Neural cell (in vitro differentiated cells): ENCODE results near the gene SH3PXD2A. TPM values are rescaled to one million over a fixed set of nuclear protein-coding genes. Genes with fewer than 3 reads are reported as not detected.

Experiments
- H2AFZ ChIP-seq: fragments of 200-600, 300-800 bp; sonication (generic), shearing (Covaris generic); 2 replicates; pipeline ENCODE4 v1.6.0; 2014; ENCODE audit warnings: low read depth, mild to moderate bottlenecking, antibody characterized with exemption, low read length, moderate library complexity
- H3F3A ChIP-seq: fragments of 200-600 bp; shearing (Covaris generic); 2 replicates; pipeline ENCODE4 v1.6.1; 2016; ENCODE audit warnings: mild to moderate bottlenecking, moderate library complexity, mixed read lengths, antibody characterized with exemption, low read length; ENCODE audit not compliant: insufficient read depth, poor library complexity, severe bottlenecking
- H3K27ac ChIP-seq: fragments of 200-600, 300-800 bp; sonication (generic), shearing (Covaris generic); 2 replicates; pipeline ENCODE4 v1.5.1; 2014; ENCODE audit warnings: mild to moderate bottlenecking, low read length, moderate library complexity
- H3K27me3 ChIP-seq: fragments of 300-800, 200-600 bp; sonication (generic), shearing (Covaris generic); 2 replicates; pipeline ENCODE4 v1.6.0; 2014; ENCODE audit warnings: mild to moderate bottlenecking, low read depth, low read length, moderate library complexity; ENCODE audit not compliant: insufficient read depth
- H3K36me3 ChIP-seq: fragments of 300-800, 200-600 bp; sonication (generic), shearing (Covaris generic); 2 replicates; pipeline ENCODE4 v1.5.1; 2014; ENCODE audit warnings: mild to moderate bottlenecking, antibody characterized with exemption, low read length, moderate library complexity; ENCODE audit not compliant: insufficient read depth
- H3K4me2 ChIP-seq: fragments of 300-800, 200-600 bp; sonication (generic), shearing (Covaris generic); 2 replicates; pipeline ENCODE4 v1.6.0; 2014; ENCODE audit warnings: mild to moderate bottlenecking, low read length
- H3K4me3 ChIP-seq: fragments of 300-800, 200-600 bp; sonication (generic), shearing (Covaris generic); 2 replicates; pipeline ENCODE4 v1.5.1; 2014; ENCODE audit warnings: mild to moderate bottlenecking, low read length, moderate library complexity
- H3K79me2 ChIP-seq: fragments of 200-600 bp; shearing (Covaris generic); replicated peaks from 2 replicates; pipeline ENCODE4 v1.6.0; 2014; ENCODE audit warnings: mild to moderate bottlenecking, low read length, moderate library complexity; ENCODE audit not compliant: insufficient read depth
- H3K9ac ChIP-seq: fragments of 300-800, 200-600 bp; sonication (generic), shearing (Covaris generic); 2 replicates; pipeline ENCODE4 v1.6.1; 2016; ENCODE audit warnings: mild to moderate bottlenecking, low read length, mixed read lengths
- H3K9me2 ChIP-seq: fragments of 200-600 bp; shearing (Covaris generic); 2 replicates; pipeline ENCODE4 v1.6.1; 2016; ENCODE audit warnings: mild to moderate bottlenecking, low read length, mixed read lengths; ENCODE audit not compliant: insufficient read depth
- H3K9me3 ChIP-seq: fragments of 200-600, 300-800 bp; sonication (generic), shearing (Covaris generic); 2 replicates; pipeline ENCODE4 v1.6.1; 2016; ENCODE audit warnings: mild to moderate bottlenecking, mixed run types, low read length, moderate library complexity, mixed read lengths
- H4K20me1 ChIP-seq: fragments of 200-600 bp; shearing (Covaris generic); 2 replicates; pipeline ENCODE4 v1.6.1; 2016; ENCODE audit warnings: mild to moderate bottlenecking, mixed run types; ENCODE audit not compliant: insufficient read depth
- CTCF ChIP-seq: fragments of 450-650 bp; IDR thresholded peaks from 2 replicates; pipeline ENCODE4 v1.5.1; 2014; ENCODE audit warnings: antibody characterized with exemption, mild to moderate bottlenecking, moderate library complexity; ENCODE audit not compliant: poor library complexity, severe bottlenecking
- EP300 ChIP-seq: fragments of 450-650 bp; conservative IDR thresholded peaks from 2 replicates; pipeline ENCODE4 v1.6.1; 2014; ENCODE audit warnings: antibody characterized with exemption, mild to moderate bottlenecking, moderate library complexity; ENCODE audit not compliant: poor library complexity, severe bottlenecking
- EZH2 ChIP-seq: fragments of 200-600, 300-800 bp; shearing (Covaris generic), sonication (generic); IDR thresholded peaks from 2 replicates; pipeline ENCODE4 v1.6.1; 2014; ENCODE audit warnings: antibody characterized with exemption, low read length, borderline replicate concordance, mild to moderate bottlenecking; ENCODE audit not compliant: insufficient read depth, poor library complexity, severe bottlenecking
- MXI1 ChIP-seq: fragments of 450-650 bp; conservative IDR thresholded peaks from 2 replicates; pipeline ENCODE4 v1.6.1; 2014; ENCODE audit warnings: antibody characterized with exemption, mild to moderate bottlenecking; ENCODE audit not compliant: poor library complexity, severe bottlenecking
- POLR2AphosphoS5 ChIP-seq: IDR thresholded peaks from 2 replicates; pipeline ENCODE4 v1.6.1; 2012
- RAD21 ChIP-seq: fragments of 450-650 bp; conservative IDR thresholded peaks from 2 replicates; pipeline ENCODE4 v1.6.1; 2014; ENCODE audit warnings: antibody characterized with exemption, mild to moderate bottlenecking, moderate library complexity
- REST ChIP-seq: IDR thresholded peaks from 2 replicates; pipeline ENCODE4 v1.6.1; 2012; ENCODE audit warnings: borderline replicate concordance
- SMC3 ChIP-seq: fragments of 450-650 bp; conservative IDR thresholded peaks from 2 replicates; pipeline ENCODE4 v1.6.1; 2014; ENCODE audit warnings: antibody characterized with exemption, mild to moderate bottlenecking, moderate library complexity; ENCODE audit not compliant: poor library complexity
- TAF1 ChIP-seq: IDR thresholded peaks from 2 replicates; pipeline ENCODE4 v1.6.1; 2012; ENCODE audit warnings: low read depth
- polyA plus RNA-seq: library from polyadenylated mRNA; depleted of rRNA; stranded (reverse); fragments of >200 nt; gene quantifications from 2 replicates; pipeline ENCODE4 v1.2.3, GENCODE V29; 2014

Gene SH3PXD2A
- polyA plus RNA-seq, 1 donor from 2014 or later, result 5.2 TPM

GRCh38 chr10:103622286-103622685 is 233.1 kb downstream of the SH3PXD2A start:
- H4K20me1 ChIP-seq, result no peaks in the 10 kb centered on the region
- no peak overlapping the region for H3K4me2 ChIP-seq
- H3K9ac ChIP-seq, result no peak overlapping the region
- H3K27me3 ChIP-seq, result no peaks in the 10 kb centered on the region
- no peaks in the 10 kb centered on the region for H3K9me3 ChIP-seq
- no peaks in the 10 kb centered on the region for H3K36me3 ChIP-seq
- H3F3A ChIP-seq, result no peaks in the 10 kb centered on the region
- no peaks in the 10 kb centered on the region for H3K79me2 ChIP-seq
- no peaks in the 10 kb centered on the region for H3K9me2 ChIP-seq
- no peak overlapping the region for H3K27ac ChIP-seq
- TF ChIP-seq EZH2 (no peak), CTCF (no peak), SMC3 (no peak), TAF1 (no peak), MXI1 (no peak), REST (no peak), POLR2AphosphoS5 (no peak), EP300 (no peak), RAD21 (no peak)
- H3K4me3 ChIP-seq, result no peak overlapping the region
- no peak overlapping the region for H2AFZ ChIP-seq

GRCh38 chr10:103621783-103622125 is 233.6 kb downstream of the SH3PXD2A start:
- TF ChIP-seq EZH2 (no peak), CTCF (no peak), MXI1 (no peak), REST (no peak)
- Histone ChIP-seq H3K9me3 (no peaks in the 10 kb centered on the region), H3K4me2 (no peak overlapping the region), H3K9ac (no peak overlapping the region), H4K20me1 (no peaks in the 10 kb centered on the region), H3K27ac (no peak overlapping the region), H3K79me2 (no peaks in the 10 kb centered on the region), H3F3A (no peaks in the 10 kb centered on the region), H3K4me3 (no peak overlapping the region), H3K27me3 (no peaks in the 10 kb centered on the region), H3K9me2 (no peaks in the 10 kb centered on the region), H3K36me3 (no peaks in the 10 kb centered on the region), H2AFZ (no peak overlapping the region)
